Osteoblast (primary cell): Measurements from ENCODE around the gene PPY. TPM values are rescaled to one million over a fixed set of nuclear protein-coding genes. Genes with fewer than 3 reads are reported as not detected.
"Not testable (repeated sequence)": the region's sequence is repeated elsewhere in the genome, so short reads cannot be mapped to it uniquely, and the experiment has no call there.

Source experiments
- DNase-seq: peaks from one replicate; pipeline ENCODE4 v3.0.0; 2011; ENCODE audit warnings: low spot score, mixed read lengths; ENCODE audit not compliant: insufficient read length; ENCODE audit errors: missing footprints
- H2AFZ ChIP-seq: 2 replicates; pipeline ENCODE4 v1.6.0; 2011; ENCODE audit warnings: mild to moderate bottlenecking, low read length
- H3K27ac ChIP-seq: 2 replicates; pipeline ENCODE4 v1.5.1; 2011; ENCODE audit warnings: mild to moderate bottlenecking, low read depth, low read length, moderate library complexity
- H3K27me3 ChIP-seq: 2 replicates; pipeline ENCODE4 v1.6.0; 2012; ENCODE audit warnings: mild to moderate bottlenecking, control low read depth, inconsistent platforms, low read length, moderate library complexity; ENCODE audit not compliant: insufficient read depth
- H3K36me3 ChIP-seq: 2 replicates; pipeline ENCODE4 v1.5.1; 2011; ENCODE audit warnings: mild to moderate bottlenecking, low read length, control low read depth, moderate library complexity; ENCODE audit not compliant: insufficient read depth
- H3K4me1 ChIP-seq: 2 replicates; pipeline ENCODE4 v1.5.1; 2011; ENCODE audit warnings: mild to moderate bottlenecking, low read length, control low read depth, moderate library complexity; ENCODE audit not compliant: insufficient read depth
- H3K4me2 ChIP-seq: 2 replicates; pipeline ENCODE4 v1.6.0; 2011; ENCODE audit warnings: mild to moderate bottlenecking, low read length; ENCODE audit not compliant: insufficient read depth
- H3K4me3 ChIP-seq: fragments of 200-600 bp; sonication (generic); 3 replicates; pipeline ENCODE4 v1.5.1; 2012; ENCODE audit warnings: mild to moderate bottlenecking, low read length, inconsistent platforms; ENCODE audit not compliant: insufficient read depth
- H3K79me2 ChIP-seq: 2 replicates; pipeline ENCODE4 v1.6.0; 2012; ENCODE audit warnings: mild to moderate bottlenecking, low read length, control low read depth, inconsistent platforms; ENCODE audit not compliant: insufficient read depth
- H3K9me3 ChIP-seq: 2 replicates; pipeline ENCODE4 v1.5.1; 2011; ENCODE audit warnings: low read depth, low read length, control low read depth
- H4K20me1 ChIP-seq: 2 replicates; pipeline ENCODE4 v1.6.0; 2012; ENCODE audit warnings: mild to moderate bottlenecking, low read length, control low read depth; ENCODE audit not compliant: insufficient read depth
- total RNA-seq: library from RNA; depleted of rRNA; stranded (reverse); fragments of >200 nt; gene quantifications from 2 replicates; pipeline ENCODE4 v1.2.3, GENCODE V29; 2012
- TF ChIP-seq, protein P1 (sequence below): IDR thresholded peaks from 2 replicates; pipeline ENCODE4 v1.5.1; 2011; ENCODE audit warnings: mild to moderate bottlenecking, low read depth, low read length, moderate library complexity; ENCODE audit errors: extremely low read depth

The PPY gene
- total RNA-seq, 1 donor, result not detected

DNA sequence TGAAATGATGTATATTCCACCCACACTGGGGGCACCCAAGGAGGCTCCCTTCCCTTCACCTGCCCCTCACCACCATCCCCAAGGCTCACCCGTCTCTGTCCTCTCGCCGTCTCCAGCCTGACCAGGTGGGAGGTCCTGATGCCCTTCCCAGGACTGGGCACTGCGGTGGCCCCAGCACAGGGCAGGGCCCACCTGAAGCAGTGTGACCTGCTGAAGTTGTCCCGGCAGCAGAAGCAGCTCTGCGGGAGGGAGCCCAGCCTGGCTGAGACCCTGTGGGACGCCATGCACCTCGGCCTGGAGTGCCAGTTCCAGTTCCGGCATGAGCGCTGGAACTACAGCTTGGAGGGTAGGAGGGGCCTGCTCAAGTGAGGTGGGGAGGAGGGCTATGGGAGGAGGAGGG, 9.9 kb downstream of the PPY start:
- TF ChIP-seq, protein P1, sequence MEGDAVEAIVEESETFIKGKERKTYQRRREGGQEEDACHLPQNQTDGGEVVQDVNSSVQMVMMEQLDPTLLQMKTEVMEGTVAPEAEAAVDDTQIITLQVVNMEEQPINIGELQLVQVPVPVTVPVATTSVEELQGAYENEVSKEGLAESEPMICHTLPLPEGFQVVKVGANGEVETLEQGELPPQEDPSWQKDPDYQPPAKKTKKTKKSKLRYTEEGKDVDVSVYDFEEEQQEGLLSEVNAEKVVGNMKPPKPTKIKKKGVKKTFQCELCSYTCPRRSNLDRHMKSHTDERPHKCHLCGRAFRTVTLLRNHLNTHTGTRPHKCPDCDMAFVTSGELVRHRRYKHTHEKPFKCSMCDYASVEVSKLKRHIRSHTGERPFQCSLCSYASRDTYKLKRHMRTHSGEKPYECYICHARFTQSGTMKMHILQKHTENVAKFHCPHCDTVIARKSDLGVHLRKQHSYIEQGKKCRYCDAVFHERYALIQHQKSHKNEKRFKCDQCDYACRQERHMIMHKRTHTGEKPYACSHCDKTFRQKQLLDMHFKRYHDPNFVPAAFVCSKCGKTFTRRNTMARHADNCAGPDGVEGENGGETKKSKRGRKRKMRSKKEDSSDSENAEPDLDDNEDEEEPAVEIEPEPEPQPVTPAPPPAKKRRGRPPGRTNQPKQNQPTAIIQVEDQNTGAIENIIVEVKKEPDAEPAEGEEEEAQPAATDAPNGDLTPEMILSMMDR, result no peak
- H3K4me2 ChIP-seq, result no peak overlapping the region
- H3K9me3 ChIP-seq, result no peaks in the 10 kb centered on the region
- H3K27ac ChIP-seq, result no peak overlapping the region
- H2AFZ ChIP-seq, result no peak overlapping the region
- no peak overlapping the region for H3K4me3 ChIP-seq
- peaks cover 33% of the 10 kb centered on the region for H3K27me3 ChIP-seq
- H3K4me1 ChIP-seq, result no peaks in the 10 kb centered on the region
- H4K20me1 ChIP-seq, result no peaks in the 10 kb centered on the region
- H3K79me2 ChIP-seq, result no peaks in the 10 kb centered on the region
- H3K36me3 ChIP-seq, result no peaks in the 10 kb centered on the region
- no peak for DNase-seq

DNA sequence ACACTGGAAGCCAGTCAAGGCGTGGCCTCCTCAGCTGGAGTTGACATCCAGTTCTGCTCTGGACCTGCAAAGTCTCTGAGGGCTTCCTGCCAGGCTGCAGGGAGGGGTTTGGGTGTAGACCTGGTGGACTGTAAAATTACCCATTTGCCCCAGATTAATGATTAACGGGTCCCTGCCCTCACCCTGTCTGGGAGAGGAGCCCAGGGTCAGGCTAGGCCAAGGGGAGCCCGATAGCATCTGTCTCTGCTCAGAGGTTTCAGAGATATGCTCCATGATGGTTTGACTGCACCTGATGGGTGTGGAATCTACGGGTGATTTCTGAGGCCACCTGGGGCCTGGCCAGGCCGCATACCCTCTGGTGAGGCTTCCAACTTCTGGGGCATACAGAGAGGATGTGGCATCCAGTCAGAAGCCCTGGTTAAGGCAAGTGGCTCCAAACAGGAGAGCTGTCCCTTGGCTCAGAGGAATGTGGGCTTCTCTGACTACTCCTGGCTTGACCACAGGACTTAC, 11.2 kb downstream of the PPY start:
- Histone ChIP-seq H3K79me2 (no peaks in the 10 kb centered on the region), H3K27ac (no peak overlapping the region), H4K20me1 (no peaks in the 10 kb centered on the region), H3K36me3 (no peaks in the 10 kb centered on the region), H3K4me2 (no peak overlapping the region), H2AFZ (no peak overlapping the region), H3K9me3 (no peaks in the 10 kb centered on the region), H3K4me1 (no peaks in the 10 kb centered on the region), H3K27me3 (peaks cover 42% of the 10 kb centered on the region), H3K4me3 (no peak overlapping the region)
- TF ChIP-seq, protein P1, result no peak
- DNase-seq, result no peak

DNA sequence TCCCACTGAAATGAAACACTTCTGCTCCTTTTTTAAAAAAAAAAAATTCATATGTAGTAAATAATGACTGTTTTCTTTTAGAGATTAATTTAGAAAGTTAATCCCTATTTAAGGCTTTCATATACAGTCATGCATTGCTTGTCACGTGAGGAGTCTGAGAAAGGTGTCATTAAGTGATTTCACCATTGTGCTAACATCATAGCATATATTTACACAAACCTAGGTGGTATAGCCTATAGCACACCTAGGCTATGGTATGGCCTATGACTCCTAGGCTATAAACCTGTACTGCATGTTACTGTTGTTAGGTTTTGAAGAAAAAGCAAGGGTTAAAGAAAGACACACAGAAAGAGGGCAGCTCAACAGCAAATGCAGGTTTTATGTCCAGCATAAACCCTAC, 13.7 kb downstream of the PPY start:
- Histone ChIP-seq H3K4me3 (no peak overlapping the region), H3K27ac (no peak overlapping the region), H2AFZ (no peak overlapping the region), H3K27me3 (peaks cover 63% of the 10 kb centered on the region), H3K4me1 (no peaks in the 10 kb centered on the region), H3K4me2 (no peak overlapping the region), H4K20me1 (no peaks in the 10 kb centered on the region), H3K36me3 (no peaks in the 10 kb centered on the region), H3K9me3 (no peaks in the 10 kb centered on the region), H3K79me2 (no peaks in the 10 kb centered on the region)
- TF ChIP-seq, protein P1, result no peak
- DNase-seq, result no peak

DNA sequence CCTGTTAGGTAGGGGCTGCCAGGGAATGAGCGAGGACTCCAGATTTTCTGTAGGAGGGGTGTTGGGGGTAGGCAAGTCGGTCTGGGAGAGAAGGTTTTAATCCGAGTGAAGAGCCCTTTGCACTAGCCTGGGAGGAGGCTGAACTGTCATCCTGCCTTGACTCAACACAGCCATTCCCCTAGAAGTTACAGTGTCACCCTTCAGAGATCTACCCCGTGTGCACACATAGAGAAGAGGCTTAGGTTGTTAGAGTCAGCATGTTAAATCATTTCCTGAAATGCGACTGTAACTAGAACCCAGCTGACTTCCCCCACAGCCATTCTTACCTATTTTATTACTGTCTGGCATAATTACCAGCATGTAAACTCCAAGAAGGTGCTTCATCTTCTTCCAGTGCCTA, 14.3 kb downstream of the PPY start:
- Histone ChIP-seq H3K27me3 (peaks cover 66% of the 10 kb centered on the region), H3K4me2 (peak overlapping the region; percentile 10)
- H3K9me3 ChIP-seq, H3K4me3 ChIP-seq, H3K4me1 ChIP-seq, DNase-seq, H3K27ac ChIP-seq, H3K36me3 ChIP-seq, H3K79me2 ChIP-seq, H2AFZ ChIP-seq, H4K20me1 ChIP-seq: not testable (repeated sequence)
